ENCODE measurements around the gene TTC7B.

The TTC7B gene

DNA sequence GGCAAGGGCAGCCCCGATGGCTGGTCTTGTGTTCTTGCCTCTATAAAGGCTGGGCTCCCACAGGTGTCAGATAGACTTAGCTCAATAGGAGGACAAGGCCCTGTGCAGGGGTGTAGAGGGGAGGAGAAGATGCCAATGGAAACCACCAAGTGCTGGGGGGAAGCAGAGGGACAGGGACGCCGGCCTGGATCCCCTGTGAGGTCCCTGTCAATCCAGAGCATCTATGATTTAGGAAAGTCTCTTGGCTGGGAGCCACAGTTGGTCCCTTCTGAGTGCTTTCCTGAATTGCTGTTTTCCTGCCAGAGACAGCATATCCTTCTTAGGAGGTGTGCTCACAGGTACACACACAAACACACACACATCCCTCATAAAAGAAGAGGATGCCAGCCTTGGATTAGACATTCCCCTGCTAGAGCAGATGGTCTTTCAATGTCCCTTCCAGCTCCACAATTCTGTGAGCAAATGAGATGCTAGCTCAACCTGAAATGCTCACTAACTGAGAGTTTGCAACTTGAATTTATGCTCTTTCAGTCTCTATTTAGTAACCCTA is 62.7 kb downstream of the TTC7B start:
- TF ChIP-seq TAF1 (IDR thresholded peaks at IDR 0.05; ENCODE audit: borderline replicate concordance, insufficient read depth, low read length) (no peak), POLR2AphosphoS5 (IDR thresholded peaks at IDR 0.05; ENCODE audit: low read depth, low read length) (no peak), FOXP2 (optimal IDR thresholded peaks at IDR 0.05; ENCODE audit: borderline replicate concordance, extremely low read depth, extremely low read length, insufficient read depth) (no peak), SIN3A (IDR thresholded peaks at IDR 0.05; ENCODE audit: borderline replicate concordance, insufficient read depth, low read length) (no peak)
- TF ChIP-seq, protein P1, sequence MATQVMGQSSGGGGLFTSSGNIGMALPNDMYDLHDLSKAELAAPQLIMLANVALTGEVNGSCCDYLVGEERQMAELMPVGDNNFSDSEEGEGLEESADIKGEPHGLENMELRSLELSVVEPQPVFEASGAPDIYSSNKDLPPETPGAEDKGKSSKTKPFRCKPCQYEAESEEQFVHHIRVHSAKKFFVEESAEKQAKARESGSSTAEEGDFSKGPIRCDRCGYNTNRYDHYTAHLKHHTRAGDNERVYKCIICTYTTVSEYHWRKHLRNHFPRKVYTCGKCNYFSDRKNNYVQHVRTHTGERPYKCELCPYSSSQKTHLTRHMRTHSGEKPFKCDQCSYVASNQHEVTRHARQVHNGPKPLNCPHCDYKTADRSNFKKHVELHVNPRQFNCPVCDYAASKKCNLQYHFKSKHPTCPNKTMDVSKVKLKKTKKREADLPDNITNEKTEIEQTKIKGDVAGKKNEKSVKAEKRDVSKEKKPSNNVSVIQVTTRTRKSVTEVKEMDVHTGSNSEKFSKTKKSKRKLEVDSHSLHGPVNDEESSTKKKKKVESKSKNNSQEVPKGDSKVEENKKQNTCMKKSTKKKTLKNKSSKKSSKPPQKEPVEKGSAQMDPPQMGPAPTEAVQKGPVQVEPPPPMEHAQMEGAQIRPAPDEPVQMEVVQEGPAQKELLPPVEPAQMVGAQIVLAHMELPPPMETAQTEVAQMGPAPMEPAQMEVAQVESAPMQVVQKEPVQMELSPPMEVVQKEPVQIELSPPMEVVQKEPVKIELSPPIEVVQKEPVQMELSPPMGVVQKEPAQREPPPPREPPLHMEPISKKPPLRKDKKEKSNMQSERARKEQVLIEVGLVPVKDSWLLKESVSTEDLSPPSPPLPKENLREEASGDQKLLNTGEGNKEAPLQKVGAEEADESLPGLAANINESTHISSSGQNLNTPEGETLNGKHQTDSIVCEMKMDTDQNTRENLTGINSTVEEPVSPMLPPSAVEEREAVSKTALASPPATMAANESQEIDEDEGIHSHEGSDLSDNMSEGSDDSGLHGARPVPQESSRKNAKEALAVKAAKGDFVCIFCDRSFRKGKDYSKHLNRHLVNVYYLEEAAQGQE (IDR thresholded peaks at IDR 0.05; ENCODE audit: insufficient read depth in 1 of 2, low read depth in 2 of 2, low read length in 2 of 2), result no peak

DNA sequence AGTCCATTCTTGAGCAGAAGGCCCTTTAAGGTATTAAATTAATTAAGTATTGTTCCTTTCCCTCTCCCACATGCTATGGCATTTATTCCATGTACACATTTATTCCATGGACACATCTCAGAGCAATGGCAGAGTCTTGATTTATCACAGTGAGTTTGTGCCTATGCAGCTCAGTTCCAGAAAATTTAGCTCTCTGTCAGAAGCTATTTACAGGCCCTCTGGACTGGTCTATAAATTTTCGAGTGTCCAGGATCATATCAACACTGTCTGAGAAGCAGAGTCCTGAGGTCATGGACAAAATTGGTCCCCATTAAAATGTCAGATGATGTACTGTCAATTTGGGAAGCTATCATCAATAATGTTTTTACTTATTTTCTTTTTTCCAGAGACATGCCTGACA is 65.5 kb downstream of the TTC7B start:
- TF ChIP-seq POLR2AphosphoS5 (IDR thresholded peaks at IDR 0.05; ENCODE audit: low read depth, low read length) (no peak), SIN3A (IDR thresholded peaks at IDR 0.05; ENCODE audit: borderline replicate concordance, insufficient read depth, low read length) (no peak), FOXP2 (optimal IDR thresholded peaks at IDR 0.05; ENCODE audit: borderline replicate concordance, extremely low read depth, extremely low read length, insufficient read depth) (no peak), TAF1 (IDR thresholded peaks at IDR 0.05; ENCODE audit: borderline replicate concordance, insufficient read depth, low read length) (no peak)
- TF ChIP-seq, protein P1 (IDR thresholded peaks at IDR 0.05; ENCODE audit: insufficient read depth in 1 of 2, low read depth in 2 of 2, low read length in 2 of 2), result no peak

DNA sequence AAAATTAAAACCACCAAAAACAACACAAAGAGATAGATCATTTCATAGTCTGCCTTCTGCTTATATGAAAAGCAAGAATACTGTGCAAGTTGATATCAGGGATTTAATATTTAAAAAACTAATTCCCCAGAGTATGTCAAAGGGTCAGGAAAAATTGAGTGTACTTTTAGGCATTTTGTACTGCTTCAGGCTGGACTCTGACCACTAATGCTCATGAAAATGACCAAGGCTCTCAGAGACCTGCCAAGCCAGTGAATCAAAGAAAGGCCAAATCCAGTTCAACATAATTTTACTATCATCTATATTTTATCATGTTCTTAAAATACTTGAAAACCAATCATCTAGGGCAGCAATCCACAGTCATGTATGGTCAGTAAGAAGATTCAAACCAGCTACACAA is 66.0 kb downstream of the TTC7B start:
- TF ChIP-seq, protein P1 (IDR thresholded peaks at IDR 0.05; ENCODE audit: insufficient read depth in 1 of 2, low read depth in 2 of 2, low read length in 2 of 2), result no peak
- TF ChIP-seq FOXP2 (optimal IDR thresholded peaks at IDR 0.05; ENCODE audit: borderline replicate concordance, extremely low read depth, extremely low read length, insufficient read depth) (no peak), TAF1 (IDR thresholded peaks at IDR 0.05; ENCODE audit: borderline replicate concordance, insufficient read depth, low read length) (no peak), POLR2AphosphoS5 (IDR thresholded peaks at IDR 0.05; ENCODE audit: low read depth, low read length) (no peak), SIN3A (IDR thresholded peaks at IDR 0.05; ENCODE audit: borderline replicate concordance, insufficient read depth, low read length) (no peak)

DNA sequence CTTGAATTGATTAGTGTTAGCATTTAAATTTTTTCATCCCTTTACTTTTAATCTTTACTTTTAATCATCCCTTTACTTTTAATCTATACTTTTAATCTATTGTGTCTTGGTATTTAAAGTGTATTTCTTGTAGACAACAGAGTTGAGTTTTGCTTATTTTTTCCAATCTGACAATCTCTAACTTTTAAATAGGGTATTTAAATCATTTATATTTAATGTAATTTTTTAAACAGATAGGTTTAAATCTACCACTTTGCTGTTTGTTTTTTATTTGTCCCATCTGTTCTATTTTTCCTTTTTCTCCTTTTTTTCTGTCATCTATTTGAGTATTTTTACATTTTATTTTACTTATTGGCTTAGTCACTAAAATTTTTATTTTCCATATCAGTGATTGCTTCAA is 68.3 kb downstream of the TTC7B start:
- TF ChIP-seq FOXP2 (optimal IDR thresholded peaks at IDR 0.05; ENCODE audit: borderline replicate concordance, extremely low read depth, extremely low read length, insufficient read depth) (no peak), POLR2AphosphoS5 (IDR thresholded peaks at IDR 0.05; ENCODE audit: low read depth, low read length) (no peak), SIN3A (IDR thresholded peaks at IDR 0.05; ENCODE audit: borderline replicate concordance, insufficient read depth, low read length) (no peak), TAF1 (IDR thresholded peaks at IDR 0.05; ENCODE audit: borderline replicate concordance, insufficient read depth, low read length) (no peak)
- TF ChIP-seq, protein P1 (IDR thresholded peaks at IDR 0.05; ENCODE audit: insufficient read depth in 1 of 2, low read depth in 2 of 2, low read length in 2 of 2), result no peak

DNA sequence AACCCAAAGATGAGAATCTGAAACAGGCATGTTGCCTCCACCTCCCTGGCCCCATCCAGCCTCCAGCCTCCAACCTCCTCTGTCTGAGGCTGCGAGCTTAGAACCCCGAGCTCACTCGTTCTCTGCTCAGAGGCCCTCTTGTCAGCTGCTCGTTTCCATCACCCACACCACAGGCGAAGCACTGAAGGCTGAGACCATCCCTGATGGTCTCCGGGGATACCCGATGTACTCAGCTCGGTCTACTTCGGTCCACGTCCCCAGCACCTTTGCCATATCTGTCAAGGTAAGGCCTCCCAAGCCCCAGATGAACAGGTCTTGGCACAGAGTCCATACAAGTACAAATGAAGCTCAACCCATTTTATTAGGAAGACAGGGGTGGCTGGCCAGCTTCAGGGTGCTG is 72.4 kb downstream of the TTC7B start:
- TF ChIP-seq POLR2AphosphoS5 (IDR thresholded peaks at IDR 0.05; ENCODE audit: low read depth, low read length) (no peak), FOXP2 (optimal IDR thresholded peaks at IDR 0.05; ENCODE audit: borderline replicate concordance, extremely low read depth, extremely low read length, insufficient read depth) (no peak), SIN3A (IDR thresholded peaks at IDR 0.05; ENCODE audit: borderline replicate concordance, insufficient read depth, low read length) (no peak), TAF1 (IDR thresholded peaks at IDR 0.05; ENCODE audit: borderline replicate concordance, insufficient read depth, low read length) (no peak)
- TF ChIP-seq, protein P1 (IDR thresholded peaks at IDR 0.05; ENCODE audit: insufficient read depth in 1 of 2, low read depth in 2 of 2, low read length in 2 of 2), result no peak
